Adrenal gland (tissue), 5 donors: ENCODE measurements around the gene MED25.

Source experiments
- CTCF ChIP-seq, 6 experiments: fragments of 450-650 bp in 4 of 6; fragments of 200-600 bp in 2 of 6; sonication (generic) in 1 of 6; IDR thresholded peaks; 1 replicate in 5 of 6; 2 replicates in 1 of 6; pipeline versions ENCODE4 v1.5.1 to v1.8.0; 2016 to 2021; ENCODE audit warnings: antibody characterized with exemption in 6 of 6, mild to moderate bottlenecking in 2 of 6, moderate library complexity in 1 of 6
- POLR2A ChIP-seq, 2 donors: fragments of 450-650 bp; IDR thresholded peaks; one replicate each; pipeline ENCODE4 v1.6.1; 2017; ENCODE audit warnings: antibody characterized with exemption in 2 of 2, mild to moderate bottlenecking in 2 of 2, moderate library complexity in 1 of 2
- donor health status: DM: no; HTN: no; CAD: no.

GRCh38 chr19:49800771-49801170, 17.3 kb upstream of the MED25 start:
- TF ChIP-seq CTCF (IDR thresholded peaks at IDR 0.05), result no peak
- no peak for TF ChIP-seq POLR2A (IDR thresholded peaks at IDR 0.05)
